HFF-Myc (cell line): ENCODE data around the gene POU6F2.

Source experiments
- DNase-seq: peaks from one replicate; pipeline ENCODE4 v3.0.0-alpha.2; 2011; ENCODE audit warnings: low read depth; ENCODE audit errors: extremely low read depth
- H3K4me3 ChIP-seq: replicated peaks from 2 replicates; pipeline ENCODE4 v1.5.1; 2011; ENCODE audit warnings: low read depth, mild to moderate bottlenecking, control low read depth, low read length
- CTCF ChIP-seq: IDR thresholded peaks from 2 replicates; pipeline ENCODE4 v1.5.1; 2012; ENCODE audit warnings: mild to moderate bottlenecking, low read depth, low read length, control low read depth; ENCODE audit errors: missing control alignments

Gene POU6F2

GRCh38 chr7:39490296-39490695, 512.6 kb downstream of the POU6F2 start:
- no peak for DNase-seq
- no peak overlapping the region for H3K4me3 ChIP-seq
- TF ChIP-seq CTCF, result no peak

- DNase-seq, result no peak
- TF ChIP-seq CTCF, result no peak
- no peak overlapping the region for H3K4me3 ChIP-seq
Measured at GRCh38 chr7:39493934-39494333, 516.2 kb downstream of the POU6F2 start.

GRCh38 chr7:39501358-39501757, 523.6 kb downstream of the POU6F2 start:
- no peak for TF ChIP-seq CTCF
- DNase-seq, result no peak

GRCh38 chr7:39504963-39505362, 527.3 kb downstream of the POU6F2 start:
- no peak for TF ChIP-seq CTCF
- DNase-seq, result peak; percentile 19
- no peak overlapping the region for H3K4me3 ChIP-seq

More at GRCh38 chr7:39501358-39501757, 523.6 kb downstream of the POU6F2 start:
- no peak overlapping the region for H3K4me3 ChIP-seq

GRCh38 chr7:39507866-39508551, 530.3 kb downstream of the POU6F2 start:
- TF ChIP-seq CTCF, result no peak
- DNase-seq, result no peak
- no peak overlapping the region for H3K4me3 ChIP-seq

- TF ChIP-seq CTCF, result no peak
- no peak overlapping the region for H3K4me3 ChIP-seq
- no peak for DNase-seq
Measured at GRCh38 chr7:39509436-39509835, 531.7 kb downstream of the POU6F2 start.

- no peak for TF ChIP-seq CTCF
- no peak for DNase-seq
- H3K4me3 ChIP-seq, result no peak overlapping the region
Measured at GRCh38 chr7:39509912-39510311, 532.2 kb downstream of the POU6F2 start.
